GM21825 (cell line): ENCODE results near the gene CSNK1G2.

Experiments used
- ATAC-seq: cut with Tn5 transposase; IDR thresholded peaks from one replicate; pipeline ENCODE4 v1.9.1; 2021; ENCODE audit warnings: mild to moderate bottlenecking, moderate library complexity; ENCODE audit not compliant: unreplicated experiment

CSNK1G2 gene

GRCh38 chr19:2014731-2015607 is 74.0 kb downstream of the CSNK1G2 start:
- ATAC-seq: no peak

GRCh38 chr19:2015608-2015950 is 74.6 kb downstream of the CSNK1G2 start, which contains the start of gene BTBD2:
BTBD2 (minus strand) TSS chr19:2015714; CDS start chr19:2015703, 11 bp downstream.
- no peak for ATAC-seq

- ATAC-seq: no peak
These were observed 75.3 kb downstream of the CSNK1G2 start for GRCh38 chr19:2016041-2016807.

DNA sequence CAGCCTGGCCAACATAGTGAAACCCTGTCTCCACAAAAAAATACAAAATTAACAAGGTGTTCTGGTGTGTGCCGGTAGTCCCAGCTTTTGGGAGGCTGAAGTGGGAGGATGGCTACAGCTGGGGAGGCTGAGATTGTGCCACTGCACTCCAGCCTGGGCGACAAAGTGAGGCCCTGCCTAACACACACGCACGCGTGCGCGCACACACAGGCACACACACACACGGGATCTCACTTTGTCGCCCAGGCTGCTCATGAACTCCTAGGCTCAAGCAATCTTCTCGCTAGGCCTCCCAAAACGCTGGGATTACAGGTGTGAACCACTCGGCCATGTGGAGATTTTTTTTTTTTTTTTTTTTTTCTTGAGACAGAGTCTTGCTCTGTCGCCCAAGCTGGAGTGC is 77.8 kb downstream of the CSNK1G2 start:
- no peak for ATAC-seq

DNA sequence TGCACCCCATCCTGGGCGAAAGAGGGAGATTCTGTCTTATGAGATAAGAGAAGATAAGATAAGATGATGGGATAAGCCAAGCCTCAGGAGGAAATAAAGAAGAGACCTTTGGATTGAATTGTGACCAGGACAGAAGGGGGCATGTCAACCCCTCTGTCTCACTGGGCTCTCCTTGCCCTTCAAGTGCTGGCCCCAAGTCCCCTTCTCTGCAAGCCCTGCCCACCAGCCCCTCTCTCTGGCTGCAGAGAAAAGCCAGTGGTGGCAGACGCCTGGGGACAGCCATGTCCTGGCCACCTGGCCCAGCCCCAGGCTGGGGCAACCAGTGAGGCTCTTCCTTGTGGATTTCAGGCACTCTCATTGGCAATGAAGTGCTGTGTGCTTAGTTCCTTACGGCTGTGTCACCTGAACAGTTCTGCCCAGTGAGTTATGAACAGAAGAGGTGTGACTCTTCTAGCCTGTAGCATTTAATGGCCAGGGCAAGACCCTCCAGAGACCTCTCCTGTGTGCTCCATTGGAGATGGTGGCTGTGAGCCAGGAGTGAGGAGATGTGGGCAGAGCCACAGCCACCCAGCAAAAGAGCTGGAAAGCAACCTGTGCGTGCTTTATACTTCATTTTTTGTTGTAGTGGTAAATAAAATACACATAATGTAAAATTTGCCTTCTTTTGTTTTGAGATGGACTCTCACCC is 80.6 kb downstream of the CSNK1G2 start:
- ATAC-seq: no peak

- ATAC-seq: no peak
These were observed 81.3 kb downstream of the CSNK1G2 start for GRCh38 chr19:2022289-2022688.

GRCh38 chr19:2026770-2027169 is 85.8 kb downstream of the CSNK1G2 start:
- ATAC-seq: no peak

- no peak for ATAC-seq
These were observed 86.4 kb downstream of the CSNK1G2 start for GRCh38 chr19:2027361-2027760.
